Stimulated activated CD4-positive, alpha-beta T cell treated with anti-CD3 and anti-CD28 coated beads, Interleukin-2, amount 100 ng/mL, for 24 hours (primary cell): ENCODE results near the gene IDUA.
"Not testable (repeated sequence)": the region's sequence is repeated elsewhere in the genome, so short reads cannot be mapped to it uniquely, and the experiment has no call there.

ENCODE experiments used
- DNase-seq, 2 donors: peaks; one replicate each; pipeline ENCODE4 v3.0.0-alpha.2; 2020

The IDUA gene

DNA sequence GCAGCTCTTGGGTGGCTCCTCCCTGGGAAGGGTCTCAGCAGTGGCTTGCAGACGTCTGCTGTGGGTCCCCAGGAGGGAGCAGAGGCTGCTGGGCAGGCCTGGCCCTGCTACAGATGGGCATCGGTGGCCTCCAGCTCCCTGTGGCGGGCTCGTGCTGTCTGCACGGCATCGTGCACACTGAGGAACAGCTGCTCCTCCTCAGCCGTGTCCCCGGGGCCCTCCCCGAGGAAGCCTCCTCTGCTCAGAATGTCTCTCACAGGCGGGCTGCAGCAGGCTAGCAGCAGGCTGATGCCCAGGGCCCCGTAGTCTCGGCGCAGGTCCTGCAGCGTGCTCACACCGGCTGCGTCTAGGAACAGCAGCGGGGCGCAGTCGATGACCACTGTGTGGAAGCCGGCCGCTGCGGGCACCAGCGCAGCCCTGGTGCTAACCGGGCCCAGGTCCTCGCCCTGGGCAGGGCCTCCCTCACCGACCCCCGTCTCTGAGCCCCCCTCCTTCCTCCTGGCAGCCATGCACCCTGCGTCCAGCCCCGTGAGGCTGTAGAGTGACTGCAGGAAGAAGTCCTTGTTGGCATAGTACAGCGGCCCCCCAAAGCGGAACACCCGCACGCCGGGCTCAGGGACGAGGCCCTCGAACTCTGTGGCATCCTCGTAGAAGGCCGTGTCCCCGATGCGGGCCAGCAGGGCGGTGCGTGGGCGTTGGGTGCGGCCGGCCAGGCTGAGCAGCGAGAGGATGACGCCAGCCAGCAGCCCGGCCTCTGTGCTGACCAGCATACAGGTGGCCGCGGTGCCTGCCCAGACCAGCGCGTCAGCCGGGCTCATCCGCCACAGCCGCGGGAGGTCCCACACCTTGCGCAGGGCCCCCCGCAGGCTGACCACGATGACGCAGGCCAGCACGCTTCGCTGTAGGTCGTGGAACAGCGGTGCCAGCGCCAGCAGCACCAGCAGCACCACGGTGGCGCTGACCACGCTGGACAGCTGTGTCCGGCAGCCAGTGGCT is 2.2 kb downstream of the IDUA start:
- no peak for DNase-seq

DNA sequence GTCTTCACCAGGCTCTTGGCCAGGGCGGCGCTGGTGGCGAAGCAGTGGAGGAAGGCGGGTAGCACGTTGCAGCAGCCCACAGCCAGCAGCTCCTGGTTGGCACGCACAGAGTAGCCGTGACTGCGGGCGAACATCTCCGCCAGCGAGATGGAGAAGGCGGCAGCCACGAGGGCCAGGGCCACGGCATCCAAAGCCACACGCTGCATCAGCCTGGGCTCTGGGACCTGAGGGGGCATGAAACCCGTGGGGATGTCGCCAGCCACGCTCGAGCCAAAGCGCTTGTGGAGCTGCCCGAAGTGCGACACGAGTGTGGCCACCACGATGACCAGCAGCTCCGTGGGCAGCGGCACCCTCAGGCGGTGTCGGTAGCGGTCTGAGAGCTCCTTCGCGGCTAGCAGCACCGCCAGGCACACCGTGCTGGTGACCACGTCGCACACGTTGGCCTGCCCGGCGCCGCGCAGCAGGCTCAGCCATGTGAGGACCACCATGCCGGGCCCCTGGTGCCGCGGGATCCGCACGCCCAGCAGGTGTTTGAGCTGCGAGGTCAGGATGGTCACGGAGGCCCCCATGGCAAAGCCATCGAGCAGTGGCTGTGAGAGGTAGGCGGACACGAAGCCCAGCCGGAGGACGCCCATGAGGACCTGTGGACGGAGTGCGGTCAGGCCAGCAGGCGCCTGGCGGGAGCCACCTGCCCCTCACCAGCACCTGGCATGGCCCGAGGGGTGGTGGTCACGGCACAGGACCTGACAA is 3.1 kb downstream of the IDUA start:
- no peak for DNase-seq

DNA sequence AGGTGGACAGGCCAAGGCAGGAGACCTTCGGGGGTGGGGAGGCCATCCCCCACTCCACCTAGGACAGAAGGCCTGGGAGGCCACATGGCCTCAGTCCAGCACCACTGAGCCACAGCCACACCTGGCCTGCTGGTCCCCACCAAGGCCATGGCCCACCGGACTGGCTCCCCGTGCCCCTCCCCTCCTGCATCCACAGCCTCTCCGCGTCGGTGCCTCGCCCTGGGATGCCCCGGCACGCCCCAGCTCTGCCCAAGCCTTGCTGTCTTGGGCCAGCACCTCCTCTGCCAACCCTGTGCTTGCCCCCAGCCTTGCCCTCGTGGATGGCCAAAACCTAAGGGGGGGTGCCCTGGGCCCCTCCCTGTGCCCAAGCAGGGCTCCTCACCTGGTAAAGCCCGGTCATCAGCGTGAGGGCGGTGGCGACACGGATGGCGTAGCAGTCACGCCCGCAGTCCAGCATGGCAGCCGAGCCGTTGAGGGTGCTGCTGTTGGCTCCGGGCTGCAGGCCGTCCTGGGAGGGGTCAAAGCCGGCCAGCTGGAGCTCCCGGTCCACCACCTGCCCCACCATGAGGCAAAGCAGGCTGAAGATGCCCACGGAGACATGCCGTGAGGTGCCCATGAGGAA is 4.0 kb downstream of the IDUA start:
- no peak for DNase-seq

DNA sequence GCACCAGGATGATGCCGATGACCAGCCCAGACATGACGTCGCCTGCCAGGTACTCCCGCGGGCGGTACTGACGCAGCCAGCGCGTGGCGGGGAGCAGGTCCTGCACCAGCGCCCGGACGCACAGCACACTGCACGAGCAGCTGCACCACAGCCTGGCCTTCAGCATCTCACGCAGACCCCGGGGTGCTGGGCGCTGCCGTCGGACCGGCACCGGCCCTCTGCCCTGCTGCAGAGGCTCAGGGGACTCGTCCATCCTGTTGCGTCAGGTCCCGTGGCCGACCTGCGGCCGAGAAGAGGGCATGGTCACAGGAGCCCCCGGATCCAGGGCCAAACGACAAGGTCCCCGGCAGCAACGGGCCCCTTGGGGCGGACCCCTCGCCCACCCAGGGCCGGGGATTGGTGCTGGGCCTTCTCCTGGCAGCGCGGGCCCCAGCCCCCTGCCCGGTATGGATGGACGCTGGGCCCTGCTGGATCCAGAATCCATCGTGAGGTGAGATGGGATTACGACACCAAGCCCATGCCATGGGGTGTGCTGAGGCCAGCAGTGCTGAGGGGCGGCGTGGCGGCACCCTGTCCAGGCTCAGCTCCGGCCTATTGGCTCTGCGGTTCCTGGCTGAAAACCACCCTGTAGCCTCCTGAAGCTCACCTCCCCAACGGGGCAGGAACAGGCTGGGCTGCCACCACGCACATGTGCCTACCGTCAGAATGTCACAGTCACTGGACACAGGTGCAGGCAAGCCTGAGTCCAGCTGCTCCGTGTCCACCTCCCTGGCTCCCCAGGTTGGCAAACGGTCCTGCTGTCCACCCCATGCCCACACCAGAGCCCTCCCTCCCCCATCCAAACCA is 4.8 kb downstream of the IDUA start:
- DNase-seq = no peak

DNA sequence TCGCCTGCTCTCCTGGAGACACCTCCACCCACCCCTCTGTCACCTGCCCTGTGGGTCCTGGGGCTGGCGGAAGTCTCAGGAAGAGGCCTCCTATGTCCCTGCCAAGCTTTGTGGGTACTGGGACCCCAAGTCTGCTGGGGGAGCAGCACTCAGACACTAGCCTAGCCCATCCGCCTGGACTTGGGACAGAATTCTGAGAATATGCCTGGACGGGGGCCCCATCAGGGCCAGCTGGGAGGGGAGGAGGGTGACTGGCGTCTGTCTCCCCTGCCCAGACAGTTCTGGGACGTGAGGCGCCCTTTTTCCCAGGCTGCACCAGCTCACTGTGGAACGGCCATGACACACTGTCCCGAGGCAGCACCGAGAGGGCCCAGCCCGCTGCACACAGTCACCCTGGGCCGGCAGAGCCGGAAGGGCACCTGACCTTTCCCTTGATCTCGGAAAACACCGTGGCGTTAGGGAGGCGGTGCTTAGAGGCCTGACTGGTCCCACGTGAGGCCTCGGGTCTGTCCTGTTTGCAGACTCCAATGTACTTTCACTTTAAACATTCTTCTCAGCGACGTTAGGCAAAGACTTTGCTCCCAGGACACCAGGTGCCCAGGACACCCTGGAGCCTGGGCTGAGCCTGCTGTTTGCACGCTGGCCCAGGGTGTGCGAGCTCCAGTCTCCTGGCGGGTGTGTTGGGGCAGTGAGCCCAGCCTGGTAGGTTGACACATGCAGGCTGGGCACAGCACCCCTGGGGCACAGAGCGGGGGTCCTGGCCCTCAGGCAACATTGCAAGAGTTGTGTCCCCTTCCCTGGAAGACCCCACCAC is 5.7 kb downstream of the IDUA start:
- DNase-seq = no peak

DNA sequence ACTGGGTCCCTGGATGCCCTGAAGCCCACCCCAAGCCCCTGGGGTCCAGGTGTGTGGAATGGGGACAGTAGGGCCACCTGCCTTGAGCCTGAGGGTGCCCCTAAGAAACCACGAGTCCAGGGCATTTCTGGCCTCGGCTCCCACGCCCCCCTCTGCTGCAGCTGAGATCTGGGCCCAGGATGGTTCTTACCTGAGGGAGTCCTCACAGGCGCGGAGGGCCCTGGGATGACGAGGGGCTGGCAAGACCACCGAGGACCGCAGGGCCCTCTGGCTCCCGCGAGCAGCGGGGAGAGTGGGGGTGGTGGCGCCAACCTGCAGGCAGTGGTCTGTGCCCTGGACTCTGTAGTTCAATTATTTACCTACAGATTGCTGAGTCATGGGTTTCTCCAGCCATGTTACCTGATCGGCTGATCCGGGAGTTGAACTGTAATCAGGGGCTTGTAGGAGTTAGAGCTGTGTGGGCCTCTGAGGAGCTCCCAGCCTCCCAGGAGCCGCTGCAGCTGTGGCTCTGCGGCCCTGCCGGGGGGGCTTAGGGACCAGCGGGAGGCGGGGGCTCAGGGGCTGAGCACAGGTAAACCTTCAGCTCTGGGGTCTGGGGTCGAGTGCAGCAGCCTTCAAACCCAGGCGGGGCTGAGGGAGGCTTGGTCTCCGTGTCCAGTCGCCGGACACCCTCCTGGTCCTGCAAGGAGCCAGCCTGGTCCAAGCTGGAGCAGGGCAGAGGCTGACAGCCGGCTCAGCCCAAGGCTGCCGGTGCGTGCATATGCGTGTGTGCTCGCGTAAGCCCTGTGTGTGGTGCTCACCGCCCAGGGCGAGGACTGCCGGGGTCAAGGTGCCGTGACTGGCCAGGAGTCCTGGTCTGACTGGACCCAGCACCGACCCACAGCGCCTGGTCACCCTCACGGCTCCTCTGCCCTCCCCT is 6.5 kb downstream of the IDUA start, which contains the start of gene SLC26A1:
Gene SLC26A1, minus strand, starts transcription at position 294 of the 919 bp plus-strand sequence. CDS start 1,701 bp downstream, outside the sequence.
- DNase-seq = no peak

DNA sequence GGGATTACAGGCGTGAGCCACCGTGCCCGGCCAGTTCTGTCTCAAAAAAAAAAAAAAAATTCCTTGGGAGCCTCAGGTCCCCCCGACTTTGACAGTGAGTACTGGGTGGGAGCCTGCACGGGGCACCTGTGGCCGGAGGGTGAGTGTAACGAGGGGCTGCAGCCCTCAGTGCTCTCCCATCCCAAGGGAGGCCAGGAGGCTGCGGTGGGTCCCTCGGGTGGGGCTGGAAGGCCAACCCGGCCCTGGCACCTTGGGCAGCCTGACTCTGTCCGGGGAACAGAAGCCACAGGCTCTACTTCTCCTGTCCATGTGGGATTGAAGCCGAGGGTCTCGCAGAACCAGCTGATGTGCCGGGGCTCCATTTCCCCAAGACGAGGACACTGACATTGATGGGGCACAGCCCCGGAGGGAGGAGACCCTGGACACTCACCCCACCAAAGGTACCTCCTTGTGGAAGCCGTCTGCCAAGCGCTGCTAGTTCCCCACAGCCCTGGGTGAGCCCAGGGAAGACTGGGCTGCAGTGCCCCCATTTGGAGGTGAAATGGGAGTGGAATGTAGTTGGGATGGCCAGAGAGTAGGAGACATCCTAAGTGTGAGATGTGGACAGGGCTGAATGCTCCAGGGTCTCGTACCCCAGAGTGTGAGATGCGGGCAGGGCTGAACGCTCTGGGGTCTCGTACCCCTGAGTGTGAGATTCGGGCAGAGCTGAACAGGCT is 8.6 kb downstream of the IDUA start:
- no peak for DNase-seq

DNA sequence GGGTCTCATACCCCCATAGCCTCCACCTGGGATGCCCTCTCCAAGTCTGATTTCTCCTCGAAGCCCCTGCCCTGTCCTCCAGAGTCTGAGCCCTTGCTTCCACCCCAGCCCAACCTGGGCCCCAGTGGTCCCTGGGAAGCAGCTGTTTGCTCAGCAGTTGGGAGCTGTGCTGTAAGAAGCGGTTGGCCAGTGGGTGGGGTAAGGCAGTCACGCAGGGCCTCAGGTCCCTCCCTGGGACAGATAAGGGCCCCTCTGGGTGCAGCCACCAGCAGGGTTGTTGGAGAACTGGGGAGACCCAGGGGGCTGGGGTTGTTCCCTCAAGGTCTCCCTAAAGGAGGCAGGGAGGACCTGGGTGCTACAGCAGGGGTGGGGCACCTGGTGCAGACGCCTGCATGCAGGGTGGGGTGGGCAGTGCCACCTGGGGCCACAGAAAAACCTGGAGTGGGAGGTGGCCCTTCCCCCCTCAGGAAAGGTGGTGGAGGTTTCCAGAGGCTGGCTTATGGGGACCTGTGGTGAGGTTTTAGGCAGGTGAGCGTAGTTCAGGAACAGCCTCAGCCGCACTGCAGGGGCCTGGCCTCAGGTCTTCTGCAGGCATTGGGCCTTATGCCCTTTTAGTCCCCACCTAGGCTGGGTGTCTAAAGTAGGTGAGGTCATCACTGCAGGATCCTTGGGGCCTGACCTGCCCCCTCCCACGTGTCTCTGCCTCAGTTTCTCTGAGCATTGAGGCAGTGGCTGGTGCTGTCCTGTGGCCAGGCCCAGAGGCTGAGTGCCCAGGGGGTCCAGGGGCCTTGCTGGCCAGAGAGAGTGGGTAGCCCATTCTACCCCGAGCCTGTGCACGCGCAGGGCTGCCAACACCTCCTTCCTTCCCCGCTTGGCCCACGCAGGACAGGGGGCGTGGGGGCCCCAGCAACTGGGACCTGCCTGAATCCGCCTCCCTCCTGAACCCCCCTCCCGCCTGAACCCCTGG is 9.5 kb downstream of the IDUA start:
- no peak for DNase-seq

DNA sequence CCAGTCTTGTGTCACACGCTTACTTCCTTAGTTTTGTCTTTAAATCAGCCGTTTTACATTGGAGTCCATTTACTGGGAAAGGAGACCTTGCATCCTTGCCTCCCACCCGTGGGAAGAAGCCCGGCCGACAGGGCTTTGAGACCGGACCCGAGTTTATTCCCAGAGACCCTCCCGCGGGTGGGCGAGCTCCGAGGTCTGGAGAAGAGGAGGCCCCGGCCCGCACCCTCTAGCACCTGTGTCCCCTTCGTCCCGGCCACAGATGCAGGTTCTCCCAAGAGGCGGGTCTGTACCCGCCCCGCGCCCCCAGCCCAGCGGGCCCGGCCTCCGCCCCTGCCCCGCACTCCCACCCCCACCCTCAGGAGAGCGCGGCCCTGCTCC is 10.1 kb downstream of the IDUA start:
- DNase-seq = no peak

DNA sequence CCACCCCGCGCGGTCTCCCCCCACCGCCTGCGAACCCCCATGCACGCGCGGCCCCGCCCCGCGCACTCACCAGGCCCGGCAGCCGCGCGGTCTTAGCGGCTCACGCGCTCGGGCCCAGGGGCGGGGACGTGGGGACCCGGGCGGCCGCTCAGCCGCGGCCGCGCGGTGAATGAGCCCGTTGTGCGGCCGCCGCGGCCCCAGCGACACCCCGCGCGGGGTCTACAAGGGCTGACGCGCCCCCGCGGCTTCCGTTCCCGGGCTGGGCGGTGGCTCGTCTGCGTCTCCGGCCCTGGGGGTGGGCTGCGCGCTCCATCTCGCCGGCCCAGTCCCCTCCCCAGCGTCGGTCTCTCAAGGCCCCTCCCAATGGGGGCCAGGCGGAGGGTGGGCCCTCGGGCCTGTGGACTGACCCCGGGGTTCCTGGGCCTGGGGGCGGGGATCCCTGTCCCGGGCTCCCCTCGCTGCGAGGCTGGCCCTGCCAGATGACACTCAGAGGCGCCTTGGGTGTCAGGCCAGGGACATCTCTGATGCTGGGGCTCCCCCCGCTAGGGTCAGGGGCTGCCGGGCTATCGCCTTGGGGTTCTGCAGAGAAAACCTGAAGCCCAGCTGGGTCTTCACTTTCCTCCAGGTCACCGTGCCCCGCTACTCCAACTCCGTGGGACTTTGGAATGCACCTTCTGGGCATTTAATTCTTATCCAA is 10.7 kb downstream of the IDUA start:
- no peak for DNase-seq

DNA sequence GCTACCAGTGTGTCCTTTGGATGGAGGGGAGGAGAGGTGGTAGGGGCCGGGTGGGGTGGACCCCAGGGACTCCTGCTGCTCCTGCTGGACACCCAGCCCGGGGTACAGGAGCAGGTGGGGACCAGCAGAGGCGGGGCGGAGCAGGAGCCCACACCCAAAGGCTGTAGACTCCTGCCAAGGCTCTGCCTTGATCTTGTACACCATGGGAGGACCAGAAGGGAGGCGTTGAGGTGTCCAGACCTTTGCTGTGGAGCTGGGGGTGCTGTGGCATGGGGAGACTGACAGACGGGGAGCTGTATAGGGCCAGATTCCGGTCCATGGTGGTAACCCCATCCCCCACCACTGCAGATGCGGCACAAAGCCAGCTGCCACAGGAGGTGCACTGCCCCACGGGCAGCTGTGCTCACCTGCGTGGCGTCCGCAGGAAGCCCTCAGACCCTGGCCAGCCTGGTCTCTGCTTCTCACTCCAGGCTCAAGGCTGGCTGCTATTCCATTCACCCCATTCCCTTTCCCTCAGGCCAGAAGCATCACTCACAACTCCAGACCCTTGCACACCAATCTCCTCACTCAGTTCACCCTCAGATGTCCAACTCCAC is 11.3 kb downstream of the IDUA start:
- DNase-seq = no peak

DNA sequence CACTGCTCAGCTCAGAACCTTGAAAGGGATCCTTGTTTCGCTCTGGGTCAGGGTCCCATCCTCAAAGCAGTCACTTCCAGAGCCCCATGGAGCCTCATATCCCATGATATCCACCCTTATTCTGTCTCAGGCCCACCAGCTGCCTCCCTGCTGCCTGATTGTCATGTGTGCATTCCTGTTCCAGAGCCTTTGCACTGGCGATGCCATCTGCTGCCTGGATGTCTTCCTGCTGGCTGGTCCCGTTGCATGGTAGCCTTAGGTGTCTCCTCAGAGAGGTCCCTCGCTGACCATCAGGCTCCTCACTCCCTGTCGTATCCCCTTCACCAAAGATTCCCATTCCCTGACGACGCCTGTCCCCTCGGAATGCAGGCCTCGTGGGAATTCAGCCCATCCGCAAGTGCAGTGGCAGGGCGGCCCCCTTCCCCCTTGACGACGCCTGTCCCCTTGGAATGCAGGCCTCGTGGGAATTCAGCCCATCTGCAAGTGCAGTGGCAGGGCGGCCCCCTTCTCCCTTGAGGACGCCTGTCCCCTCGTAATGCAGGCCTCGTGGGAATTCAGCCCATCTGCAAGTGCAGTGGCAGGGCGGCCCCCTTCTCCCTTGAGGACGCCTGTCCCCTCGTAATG is 12.5 kb downstream of the IDUA start:
- not testable (repeated sequence) for DNase-seq

DNA sequence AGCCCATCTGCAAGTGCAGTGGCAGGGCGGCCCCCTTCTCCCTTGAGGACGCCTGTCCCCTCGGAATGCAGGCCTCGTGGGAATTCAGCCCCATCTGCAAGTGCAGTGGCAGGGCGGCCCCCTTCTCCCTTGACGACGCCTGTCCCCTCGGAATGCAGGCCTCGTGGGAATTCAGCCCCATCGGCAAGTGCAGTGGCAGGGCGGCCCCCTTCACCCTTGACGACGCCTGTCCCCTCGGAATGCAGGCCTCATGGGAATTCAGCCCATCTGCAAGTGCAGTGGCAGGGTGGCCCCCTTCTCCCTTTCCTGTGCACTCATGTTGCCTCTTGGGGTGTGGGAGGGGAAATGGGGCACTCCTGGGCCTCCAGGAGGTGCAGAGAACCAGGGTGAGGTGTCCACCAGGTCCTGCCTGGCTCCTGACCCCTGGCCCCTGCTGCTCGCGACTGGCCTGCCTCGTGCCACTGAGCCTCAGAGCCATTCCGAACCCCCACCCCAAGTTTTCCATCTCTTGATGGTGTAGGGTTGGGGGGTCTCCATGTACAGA is 13.1 kb downstream of the IDUA start:
- no peak for DNase-seq

DNA sequence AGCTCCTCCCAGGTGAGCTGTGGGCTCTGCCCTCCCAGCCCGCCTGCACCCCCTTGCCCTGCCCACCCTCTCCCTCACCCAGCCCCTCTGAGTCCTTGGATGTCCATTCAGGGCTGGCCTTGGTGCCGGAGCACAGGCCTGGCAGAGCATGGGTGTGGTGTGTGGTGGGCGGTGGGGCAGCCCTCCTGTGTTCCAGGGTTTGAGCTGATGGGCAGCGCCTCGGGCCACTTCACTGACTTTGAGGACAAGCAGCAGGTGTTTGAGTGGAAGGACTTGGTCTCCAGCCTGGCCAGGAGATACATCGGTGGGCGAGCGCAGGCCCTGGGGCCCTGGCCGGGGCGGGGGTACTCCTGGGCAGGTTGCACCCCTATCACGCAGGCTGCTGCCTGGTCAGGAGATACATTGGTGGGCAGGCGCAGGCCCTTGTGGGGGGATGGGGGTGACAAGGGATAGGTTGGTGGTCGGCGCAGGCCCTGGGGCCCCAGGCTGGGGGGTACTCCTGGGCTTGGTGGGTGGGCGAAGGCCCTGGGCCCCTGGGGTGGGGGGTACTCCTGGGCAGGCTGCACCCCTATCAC is 13.9 kb downstream of the IDUA start:
- DNase-seq = no peak

DNA sequence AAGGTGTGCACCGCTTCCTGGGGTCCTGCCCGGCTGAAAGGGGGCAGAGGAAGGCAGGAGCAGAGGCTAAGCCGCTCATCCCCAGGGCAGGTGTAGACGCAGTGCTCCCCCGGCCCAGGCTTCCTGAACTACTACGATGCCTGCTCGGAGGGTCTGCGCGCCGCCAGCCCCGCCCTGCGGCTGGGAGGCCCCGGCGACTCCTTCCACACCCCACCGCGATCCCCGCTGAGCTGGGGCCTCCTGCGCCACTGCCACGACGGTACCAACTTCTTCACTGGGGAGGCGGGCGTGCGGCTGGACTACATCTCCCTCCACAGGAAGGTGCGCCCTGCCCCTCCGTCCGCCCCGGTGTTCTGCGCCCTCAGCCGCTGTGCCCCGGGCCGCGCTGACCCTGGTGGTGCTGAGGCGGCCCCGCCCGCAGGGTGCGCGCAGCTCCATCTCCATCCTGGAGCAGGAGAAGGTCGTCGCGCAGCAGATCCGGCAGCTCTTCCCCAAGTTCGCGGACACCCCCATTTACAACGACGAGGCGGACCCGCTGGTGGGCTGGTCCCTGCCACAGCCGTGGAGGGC is 14.8 kb downstream of the IDUA start:
- no peak for DNase-seq

DNA sequence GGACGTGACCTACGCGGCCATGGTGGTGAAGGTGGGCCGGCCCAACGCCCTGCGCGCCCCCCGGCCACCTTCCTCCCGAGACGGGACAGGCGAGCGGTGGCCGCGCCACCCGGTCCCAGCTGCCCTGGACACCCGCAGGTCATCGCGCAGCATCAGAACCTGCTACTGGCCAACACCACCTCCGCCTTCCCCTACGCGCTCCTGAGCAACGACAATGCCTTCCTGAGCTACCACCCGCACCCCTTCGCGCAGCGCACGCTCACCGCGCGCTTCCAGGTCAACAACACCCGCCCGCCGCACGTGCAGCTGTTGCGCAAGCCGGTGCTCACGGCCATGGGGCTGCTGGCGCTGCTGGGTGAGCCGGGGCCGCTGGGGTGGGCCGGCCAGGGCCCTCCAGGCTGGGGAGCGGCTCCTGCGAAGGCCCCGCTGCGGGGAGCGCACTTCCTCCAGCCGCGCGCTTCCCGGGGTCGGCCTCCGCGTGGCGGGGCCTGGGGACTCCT is 15.3 kb downstream of the IDUA start:
- peak in 1 of 2 donors; percentile 38 for DNase-seq
